Vagina (tissue), 2 donors: ENCODE measurements around the gene PALLD.

Source experiments
- POLR2A ChIP-seq, 2 donors: fragments of 450-650 bp; IDR thresholded peaks; one replicate each; pipeline ENCODE4 v1.6.1; 2017; ENCODE audit warnings: antibody characterized with exemption in 2 of 2, mild to moderate bottlenecking in 2 of 2, moderate library complexity in 2 of 2
- TF ChIP-seq, protein P1 (sequence below), 3 experiments: fragments of 450-650 bp in 2 of 3; fragments of 200-600 bp in 1 of 3; sonication (generic) in 1 of 3; IDR thresholded peaks; one replicate each; pipeline ENCODE4 v1.5.1; 2017 to 2019; ENCODE audit warnings: antibody characterized with exemption in 3 of 3, mild to moderate bottlenecking in 2 of 3, moderate library complexity in 2 of 3

DNA sequence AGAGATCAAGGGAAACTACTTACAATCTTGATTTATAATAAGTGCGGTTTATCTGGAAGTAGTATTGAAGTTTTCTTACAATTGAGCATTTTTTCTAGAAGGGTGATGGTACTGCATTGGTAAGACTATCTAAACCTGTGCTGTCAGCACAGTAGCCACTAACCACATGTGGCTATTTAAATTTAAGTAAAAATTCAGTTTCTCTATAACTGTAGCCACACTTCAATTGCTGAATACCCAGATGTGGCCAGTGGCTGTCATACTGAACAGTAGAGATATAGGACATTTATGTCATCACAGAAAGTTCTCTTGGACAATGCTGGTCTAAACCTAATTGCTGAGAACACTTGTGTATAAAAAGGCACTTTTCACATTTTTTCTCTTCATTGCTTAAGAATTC lies 290.5 kb downstream of the PALLD start:
- TF ChIP-seq, protein P1, sequence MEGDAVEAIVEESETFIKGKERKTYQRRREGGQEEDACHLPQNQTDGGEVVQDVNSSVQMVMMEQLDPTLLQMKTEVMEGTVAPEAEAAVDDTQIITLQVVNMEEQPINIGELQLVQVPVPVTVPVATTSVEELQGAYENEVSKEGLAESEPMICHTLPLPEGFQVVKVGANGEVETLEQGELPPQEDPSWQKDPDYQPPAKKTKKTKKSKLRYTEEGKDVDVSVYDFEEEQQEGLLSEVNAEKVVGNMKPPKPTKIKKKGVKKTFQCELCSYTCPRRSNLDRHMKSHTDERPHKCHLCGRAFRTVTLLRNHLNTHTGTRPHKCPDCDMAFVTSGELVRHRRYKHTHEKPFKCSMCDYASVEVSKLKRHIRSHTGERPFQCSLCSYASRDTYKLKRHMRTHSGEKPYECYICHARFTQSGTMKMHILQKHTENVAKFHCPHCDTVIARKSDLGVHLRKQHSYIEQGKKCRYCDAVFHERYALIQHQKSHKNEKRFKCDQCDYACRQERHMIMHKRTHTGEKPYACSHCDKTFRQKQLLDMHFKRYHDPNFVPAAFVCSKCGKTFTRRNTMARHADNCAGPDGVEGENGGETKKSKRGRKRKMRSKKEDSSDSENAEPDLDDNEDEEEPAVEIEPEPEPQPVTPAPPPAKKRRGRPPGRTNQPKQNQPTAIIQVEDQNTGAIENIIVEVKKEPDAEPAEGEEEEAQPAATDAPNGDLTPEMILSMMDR (IDR thresholded peaks at IDR 0.05) = no peak
- TF ChIP-seq POLR2A (IDR thresholded peaks at IDR 0.05) = no peak
